Chondrocyte (in vitro differentiated cells): ENCODE measurements around the gene UTS2R. TPM values are rescaled to one million over a fixed set of nuclear protein-coding genes. Genes with fewer than 3 reads are reported as not detected.

ENCODE experiments used
- DNase-seq: peaks from one replicate; pipeline ENCODE4 v3.0.0; 2021; ENCODE audit warnings: mixed read lengths, low spot score
- H3K27ac Mint-ChIP-seq: one replicate; pipeline ENCODE4 v1.8.0; 2021; ENCODE audit warnings: mild to moderate bottlenecking, moderate library complexity, mixed read lengths; ENCODE audit not compliant: unreplicated experiment
- H3K27me3 Mint-ChIP-seq: 2 replicates; pipeline ENCODE4 v1.8.0; 2021; ENCODE audit warnings: low read depth, mixed read lengths
- H3K36me3 Mint-ChIP-seq: 2 replicates; pipeline ENCODE4 v1.8.0; 2021; ENCODE audit warnings: low read depth, mixed read lengths
- H3K4me1 Mint-ChIP-seq: 2 replicates; pipeline ENCODE4 v1.8.0; 2021; ENCODE audit warnings: low read depth, mild to moderate bottlenecking, mixed read lengths
- H3K4me3 Mint-ChIP-seq: one replicate; pipeline ENCODE4 v1.8.0; 2021; ENCODE audit warnings: mild to moderate bottlenecking, moderate library complexity, mixed read lengths; ENCODE audit not compliant: unreplicated experiment
- H3K9me3 Mint-ChIP-seq: 2 replicates; pipeline ENCODE4 v1.8.0; 2021; ENCODE audit warnings: low read depth, mixed read lengths
- total RNA-seq: library from RNA; stranded (reverse); gene quantifications from 3 replicates; pipeline ENCODE4 v1.2.1, GENCODE V29; 2021
- TF ChIP-seq, protein P1 (sequence below): fragments of 200-600 bp; sonication (generic); IDR thresholded peaks from 2 replicates; pipeline ENCODE4 v1.5.0; 2021; ENCODE audit warnings: antibody characterized with exemption, mild to moderate bottlenecking, moderate library complexity

The UTS2R gene
- total RNA-seq, 1 donor from 2014 or later, result not detected

DNA sequence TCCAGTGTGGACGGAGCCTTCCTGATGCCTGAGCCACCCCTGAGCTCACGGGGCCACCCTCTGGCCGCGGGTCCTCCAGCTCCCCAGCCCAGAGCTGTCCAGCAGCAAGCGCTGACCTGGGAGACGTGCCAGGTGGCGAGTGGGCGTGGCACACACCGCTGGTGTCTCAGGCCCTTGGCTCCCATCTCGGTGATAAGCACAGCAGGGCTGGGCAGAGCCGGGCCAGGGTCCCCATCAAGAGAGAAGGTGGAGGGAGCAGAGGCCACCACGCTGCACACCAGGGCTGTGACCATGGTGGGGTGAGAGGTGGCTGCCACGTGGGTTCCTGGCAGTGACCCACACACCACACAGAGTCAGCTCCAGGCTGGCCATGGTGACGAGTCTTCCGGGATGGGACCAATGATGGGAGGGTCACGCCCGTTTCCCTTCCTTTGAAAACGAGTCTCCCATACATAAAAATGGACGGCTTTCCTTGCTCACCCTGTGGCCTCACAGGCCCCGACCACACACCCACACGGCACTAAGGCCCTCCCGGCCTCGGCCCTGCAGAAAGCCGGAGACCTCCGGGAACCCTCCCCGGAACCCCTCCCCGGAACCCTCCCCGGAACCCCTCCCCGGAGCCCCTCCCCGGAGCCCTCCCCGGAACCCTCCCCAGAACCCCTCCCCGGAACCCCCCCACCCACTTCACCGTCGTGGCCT lies 16.8 kb downstream of the UTS2R start:
- DNase-seq, result no peak
- TF ChIP-seq, protein P1, sequence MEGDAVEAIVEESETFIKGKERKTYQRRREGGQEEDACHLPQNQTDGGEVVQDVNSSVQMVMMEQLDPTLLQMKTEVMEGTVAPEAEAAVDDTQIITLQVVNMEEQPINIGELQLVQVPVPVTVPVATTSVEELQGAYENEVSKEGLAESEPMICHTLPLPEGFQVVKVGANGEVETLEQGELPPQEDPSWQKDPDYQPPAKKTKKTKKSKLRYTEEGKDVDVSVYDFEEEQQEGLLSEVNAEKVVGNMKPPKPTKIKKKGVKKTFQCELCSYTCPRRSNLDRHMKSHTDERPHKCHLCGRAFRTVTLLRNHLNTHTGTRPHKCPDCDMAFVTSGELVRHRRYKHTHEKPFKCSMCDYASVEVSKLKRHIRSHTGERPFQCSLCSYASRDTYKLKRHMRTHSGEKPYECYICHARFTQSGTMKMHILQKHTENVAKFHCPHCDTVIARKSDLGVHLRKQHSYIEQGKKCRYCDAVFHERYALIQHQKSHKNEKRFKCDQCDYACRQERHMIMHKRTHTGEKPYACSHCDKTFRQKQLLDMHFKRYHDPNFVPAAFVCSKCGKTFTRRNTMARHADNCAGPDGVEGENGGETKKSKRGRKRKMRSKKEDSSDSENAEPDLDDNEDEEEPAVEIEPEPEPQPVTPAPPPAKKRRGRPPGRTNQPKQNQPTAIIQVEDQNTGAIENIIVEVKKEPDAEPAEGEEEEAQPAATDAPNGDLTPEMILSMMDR, result no peak
- no peak overlapping the region for H3K27ac Mint-ChIP-seq
- no peaks in the 10 kb centered on the region for H3K9me3 Mint-ChIP-seq
- H3K36me3 Mint-ChIP-seq, result no peaks in the 10 kb centered on the region
- no peak overlapping the region for H3K4me3 Mint-ChIP-seq
- peaks cover 5% of the 10 kb centered on the region for H3K27me3 Mint-ChIP-seq
- peaks cover 11% of the 10 kb centered on the region for H3K4me1 Mint-ChIP-seq

DNA sequence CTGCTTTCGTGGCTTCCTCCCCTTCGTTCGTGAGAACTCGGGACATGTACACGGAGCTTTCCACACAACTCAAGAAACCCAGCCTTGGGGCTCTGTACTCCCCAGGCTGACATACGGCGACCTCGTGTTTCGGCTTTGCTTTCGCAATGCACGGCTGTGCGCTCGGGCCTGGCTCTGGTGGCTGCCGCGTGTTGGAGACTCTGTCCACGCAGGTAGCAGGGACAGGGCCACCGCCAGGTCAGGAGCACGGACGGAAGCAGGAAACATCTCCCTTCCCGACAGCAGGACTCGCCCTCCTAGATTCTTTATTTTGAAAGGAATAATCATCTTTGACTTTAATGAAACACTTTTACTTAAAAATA lies 17.3 kb downstream of the UTS2R start:
- DNase-seq, result no peak
- peaks cover 11% of the 10 kb centered on the region for H3K4me1 Mint-ChIP-seq
- no peaks in the 10 kb centered on the region for H3K9me3 Mint-ChIP-seq
- peaks cover 2% of the 10 kb centered on the region for H3K36me3 Mint-ChIP-seq
- H3K27ac Mint-ChIP-seq, result no peak overlapping the region
- H3K4me3 Mint-ChIP-seq, result no peak overlapping the region
- TF ChIP-seq, protein P1, result no peak
- peaks cover 5% of the 10 kb centered on the region for H3K27me3 Mint-ChIP-seq

DNA sequence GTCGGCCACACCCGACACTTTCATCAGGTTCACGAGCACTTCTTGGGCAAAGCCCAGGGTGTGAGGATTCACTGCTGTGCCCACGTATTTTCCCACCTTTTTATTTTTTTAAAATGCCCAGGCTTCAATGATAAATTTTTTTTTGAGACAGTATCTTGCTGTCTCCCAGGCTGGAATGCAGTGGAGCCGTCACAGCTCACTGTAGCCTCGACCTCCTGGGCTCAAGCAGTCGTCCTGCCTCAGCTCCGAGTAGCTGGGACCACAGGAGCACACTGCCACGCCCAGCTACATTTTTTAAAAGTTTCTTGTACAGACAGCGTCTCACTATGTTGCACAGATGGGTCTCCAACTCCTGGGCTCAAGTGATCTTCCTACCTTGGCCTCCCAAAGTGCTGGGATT lies 17.8 kb downstream of the UTS2R start:
- no peaks in the 10 kb centered on the region for H3K9me3 Mint-ChIP-seq
- peaks cover 2% of the 10 kb centered on the region for H3K36me3 Mint-ChIP-seq
- H3K27me3 Mint-ChIP-seq, result peaks cover 5% of the 10 kb centered on the region
- TF ChIP-seq, protein P1, result no peak
- H3K4me3 Mint-ChIP-seq, result no peak overlapping the region
- peaks cover 11% of the 10 kb centered on the region for H3K4me1 Mint-ChIP-seq
- DNase-seq, result no peak
- H3K27ac Mint-ChIP-seq, result no peak overlapping the region

DNA sequence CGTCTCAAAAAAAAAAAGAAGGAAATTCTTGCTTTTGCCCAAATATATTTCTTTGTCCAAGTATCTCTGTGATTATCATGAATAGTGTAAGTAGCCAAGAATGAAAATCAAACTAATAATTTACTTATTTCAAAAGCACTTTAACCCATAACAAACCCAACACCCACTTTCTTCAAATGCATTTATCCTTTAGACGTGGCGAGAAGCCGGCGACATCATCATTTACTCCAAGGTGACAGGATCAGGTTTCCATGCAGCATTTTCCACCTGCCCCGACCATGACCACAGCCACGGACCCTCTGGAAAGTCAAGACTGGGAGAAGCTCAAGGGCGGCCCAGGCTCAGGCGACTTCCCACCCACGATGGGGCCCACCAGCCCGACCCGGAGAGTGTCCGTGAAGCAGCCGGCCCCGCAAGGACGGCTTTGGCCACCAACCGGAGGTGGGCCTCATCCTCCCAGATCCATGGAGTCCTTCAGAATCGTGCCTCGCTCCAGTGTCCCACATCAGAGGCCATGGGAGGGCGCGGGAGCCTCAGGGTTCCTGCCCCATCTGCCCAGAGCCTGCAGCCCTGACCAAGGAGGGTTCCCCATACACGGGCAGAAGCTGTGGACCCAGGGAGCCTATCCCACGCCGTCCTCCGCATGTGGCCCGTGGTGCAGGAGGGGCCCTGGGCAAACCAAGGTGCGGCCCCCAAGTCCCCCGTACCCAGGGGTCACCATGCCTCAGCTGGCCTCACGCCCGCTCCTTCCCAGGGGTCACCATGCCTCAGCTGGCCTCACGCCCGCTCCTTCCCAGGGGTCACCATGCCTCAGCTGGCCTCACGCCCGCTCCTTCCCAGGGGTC lies 18.7 kb downstream of the UTS2R start:
- DNase-seq, result no peak
- H3K27ac Mint-ChIP-seq, result no peak overlapping the region
- TF ChIP-seq, protein P1, result no peak
- no peak overlapping the region for H3K4me3 Mint-ChIP-seq
- peaks cover 8% of the 10 kb centered on the region for H3K4me1 Mint-ChIP-seq
- H3K36me3 Mint-ChIP-seq, result peaks cover 2% of the 10 kb centered on the region
- peaks cover 5% of the 10 kb centered on the region for H3K27me3 Mint-ChIP-seq
- no peaks in the 10 kb centered on the region for H3K9me3 Mint-ChIP-seq

DNA sequence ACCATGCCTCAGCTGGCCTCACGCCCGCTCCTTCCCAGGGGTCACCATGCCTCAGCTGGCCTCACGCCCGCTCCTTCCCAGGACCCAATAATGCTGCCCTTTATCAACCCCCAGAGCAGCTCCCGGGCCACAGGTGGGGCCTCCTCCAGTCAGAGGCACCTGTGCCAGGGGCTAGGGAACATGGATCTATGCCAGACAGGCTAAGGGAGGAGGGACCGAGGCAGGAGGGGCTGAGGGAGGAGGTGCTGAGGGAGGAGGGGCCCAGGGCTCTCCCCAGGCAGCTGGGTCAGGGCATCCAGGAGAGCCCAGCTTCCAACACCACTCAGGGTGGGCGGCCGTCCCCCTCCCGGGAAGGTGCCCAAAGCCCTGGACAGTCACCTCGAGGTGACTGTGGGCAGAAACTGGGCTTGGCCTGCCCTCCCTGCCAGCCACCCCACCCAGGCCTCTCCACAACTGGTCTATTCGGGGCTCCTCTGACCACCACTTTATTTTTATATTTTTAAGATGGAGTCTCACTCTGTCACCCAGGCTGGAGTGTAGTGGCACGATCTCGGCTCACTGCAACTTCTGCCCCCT lies 19.4 kb downstream of the UTS2R start:
- H3K9me3 Mint-ChIP-seq, result no peaks in the 10 kb centered on the region
- H3K27ac Mint-ChIP-seq, result no peak overlapping the region
- peaks cover 7% of the 10 kb centered on the region for H3K4me1 Mint-ChIP-seq
- no peak overlapping the region for H3K4me3 Mint-ChIP-seq
- DNase-seq, result no peak
- H3K36me3 Mint-ChIP-seq, result peaks cover 2% of the 10 kb centered on the region
- TF ChIP-seq, protein P1, result no peak
- peaks cover 5% of the 10 kb centered on the region for H3K27me3 Mint-ChIP-seq
